Neural cell (in vitro differentiated cells): ENCODE data around the gene GMPR.

Experiments
- CTCF ChIP-seq: fragments of 450-650 bp; IDR thresholded peaks from 2 replicates; pipeline ENCODE4 v1.5.1; 2014; ENCODE audit warnings: antibody characterized with exemption, mild to moderate bottlenecking, moderate library complexity; ENCODE audit not compliant: poor library complexity, severe bottlenecking
- EP300 ChIP-seq: fragments of 450-650 bp; conservative IDR thresholded peaks from 2 replicates; pipeline ENCODE4 v1.6.1; 2014; ENCODE audit warnings: antibody characterized with exemption, mild to moderate bottlenecking, moderate library complexity; ENCODE audit not compliant: poor library complexity, severe bottlenecking
- EZH2 ChIP-seq: fragments of 200-600, 300-800 bp; shearing (Covaris generic), sonication (generic); IDR thresholded peaks from 2 replicates; pipeline ENCODE4 v1.6.1; 2014; ENCODE audit warnings: antibody characterized with exemption, low read length, borderline replicate concordance, mild to moderate bottlenecking; ENCODE audit not compliant: insufficient read depth, poor library complexity, severe bottlenecking
- MXI1 ChIP-seq: fragments of 450-650 bp; conservative IDR thresholded peaks from 2 replicates; pipeline ENCODE4 v1.6.1; 2014; ENCODE audit warnings: antibody characterized with exemption, mild to moderate bottlenecking; ENCODE audit not compliant: poor library complexity, severe bottlenecking
- POLR2AphosphoS5 ChIP-seq: IDR thresholded peaks from 2 replicates; pipeline ENCODE4 v1.6.1; 2012
- RAD21 ChIP-seq: fragments of 450-650 bp; conservative IDR thresholded peaks from 2 replicates; pipeline ENCODE4 v1.6.1; 2014; ENCODE audit warnings: antibody characterized with exemption, mild to moderate bottlenecking, moderate library complexity

DNA sequence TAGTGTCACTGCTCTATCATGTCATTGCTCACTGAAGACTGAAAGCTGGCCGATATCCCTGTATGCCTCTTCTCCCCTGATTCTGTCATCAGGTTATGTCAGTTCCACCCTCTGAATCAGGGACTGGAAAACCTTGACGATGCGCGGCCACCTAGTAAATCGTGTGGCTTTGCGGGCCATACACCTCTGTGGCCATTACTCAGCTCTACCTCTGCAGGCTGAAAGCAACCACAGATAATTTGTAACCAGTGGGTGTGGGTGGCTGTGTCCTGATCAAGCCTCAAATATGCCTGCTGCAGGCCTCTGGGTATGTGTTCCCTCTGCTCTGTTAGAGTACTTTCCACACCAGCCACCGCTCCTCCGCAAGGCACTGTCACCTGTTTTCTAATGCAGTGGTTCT lies 105.2 kb downstream of the GMPR start:
- TF ChIP-seq POLR2AphosphoS5 (no peak), EP300 (no peak), CTCF (no peak), EZH2 (no peak), RAD21 (no peak), MXI1 (no peak)
